ENCODE measurements around the gene NDRG4.

Gene NDRG4

GRCh38 chr16:58551496-58551895 lies 51.6 kb downstream of the NDRG4 start:
- DNase-seq: no peak

GRCh38 chr16:58556678-58557077 lies 56.7 kb downstream of the NDRG4 start:
- DNase-seq: no peak
